Measurements from ENCODE around the gene CLSTN1. TPM values are rescaled to one million over a fixed set of nuclear protein-coding genes. Genes with fewer than 3 reads are reported as not detected.

Gene CLSTN1
- total and polyA plus RNA-seq, 10 of the 15 experiments (the other 5 are each of a cell fraction or from before 2014, with no cell fraction given), result 2.7 to 64.4 (median 23.2) TPM

- Histone ChIP-seq H3K4me1 (ENCODE audit: control insufficient read depth, insufficient read depth, low read length) (peaks cover 8% of the 10 kb centered on the region), H3K4me3 (no peak overlapping the region), H3K36me3 (ENCODE audit: control insufficient read depth in 2 of 2, insufficient read depth in 2 of 2, low read length in 1 of 2) (no peaks in the 10 kb centered on the region; a peak in 1 of 4 replicates), H3K9ac (ENCODE audit: control insufficient read depth, insufficient read depth, low read length) (no peak overlapping the region), H3K27ac (ENCODE audit: control insufficient read depth, insufficient read depth) (no peak overlapping the region), H3K4me2 (ENCODE audit: control insufficient read depth, insufficient read depth) (no peak overlapping the region), H4K20me1 (ENCODE audit: control insufficient read depth, insufficient read depth) (no peaks in the 10 kb centered on the region), H3K27me3 (replicated peaks in 1 of 2; ENCODE audit: control insufficient read depth in 2 of 2, insufficient read depth in 2 of 2, low read length in 1 of 2) (no peaks in the 10 kb centered on the region), H3K9me3 (replicated peaks; ENCODE audit: control insufficient read depth, insufficient read depth, low read length) (no peaks in the 10 kb centered on the region; the same call in 2 of the 3 replicates), H2AFZ (ENCODE audit: control insufficient read depth, low read depth, low read length) (no peak overlapping the region), H3K79me2 (ENCODE audit: control insufficient read depth, insufficient read depth, low read length) (no peaks in the 10 kb centered on the region)
- intact Hi-C loops (cut with micrococcal nuclease; ENCODE audit: unreplicated experiment), result no loop called here
- TF ChIP-seq CHD4 (IDR thresholded peaks at IDR 0.05) (no peak), PAX8 (IDR thresholded peaks at IDR 0.05) (no peak), STAT1 (conservative IDR thresholded peaks at IDR 0.05) (no peak), ZNF207 (IDR thresholded peaks at IDR 0.05; ENCODE audit: borderline replicate concordance) (no peak), RAD51 (IDR thresholded peaks at IDR 0.05) (no peak)
- TF ChIP-seq, protein P1, sequence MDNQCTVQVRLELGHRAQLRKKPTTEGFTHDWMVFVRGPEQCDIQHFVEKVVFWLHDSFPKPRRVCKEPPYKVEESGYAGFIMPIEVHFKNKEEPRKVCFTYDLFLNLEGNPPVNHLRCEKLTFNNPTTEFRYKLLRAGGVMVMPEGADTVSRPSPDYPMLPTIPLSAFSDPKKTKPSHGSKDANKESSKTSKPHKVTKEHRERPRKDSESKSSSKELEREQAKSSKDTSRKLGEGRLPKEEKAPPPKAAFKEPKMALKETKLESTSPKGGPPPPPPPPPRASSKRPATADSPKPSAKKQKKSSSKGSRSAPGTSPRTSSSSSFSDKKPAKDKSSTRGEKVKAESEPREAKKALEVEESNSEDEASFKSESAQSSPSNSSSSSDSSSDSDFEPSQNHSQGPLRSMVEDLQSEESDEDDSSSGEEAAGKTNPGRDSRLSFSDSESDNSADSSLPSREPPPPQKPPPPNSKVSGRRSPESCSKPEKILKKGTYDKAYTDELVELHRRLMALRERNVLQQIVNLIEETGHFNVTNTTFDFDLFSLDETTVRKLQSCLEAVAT (IDR thresholded peaks at IDR 0.05), result no peak
- no TSS peak for BruUV-seq (replicated peaks)
- no peak for FAIRE-seq
- ChIA-PET CTCF (interaction anchor here (0.6 to 1.5 kb wide), 3 partner anchors 18 to 235 kb away, joined by 3 read pairs; no protein-coding TSS in a partner anchor), SMC1A (ENCODE audit: uncharacterized antibody, unreplicated experiment) (interaction anchor here (1.1 to 1.6 kb wide), 4 partner anchors 12 to 68 kb away, joined by 3 to 4 read pairs (median 4); no protein-coding TSS in a partner anchor), POLR2A (interaction anchor here (0.6 to 2.3 kb wide), 2 partner anchors 10 to 65 kb away, joined by 5 to 6 read pairs; no protein-coding TSS in a partner anchor), RAD21 (ENCODE audit: unreplicated experiment) (interaction anchor here (1.0 kb wide), 1 partner anchor 68 kb away, joined by 3 read pairs; no protein-coding TSS in a partner anchor)
- 52% methylated on average over 4 of the region's 4 CpGs for WGBS (ENCODE audit: insufficient coverage, insufficient replicate concordance, low lambda C conversion rate, missing lambda C conversion rate)
- no peak for DNase-seq (ENCODE audit: low read depth, low spot score)
- in situ Hi-C loops (cut with MboI), result no loop called here
- ATAC-seq, result no peak
Observed at GRCh38 chr1:9853249-9853595, 29.5 kb upstream of the CLSTN1 start.
